Liver (tissue), 2 donors: ENCODE measurements around the gene B4GALT3.

ENCODE experiments used
- CTCF ChIP-seq: fragments of 150-350 bp; IDR thresholded peaks from 2 replicates; pipeline ENCODE4 v1.5.1; 2017; ENCODE audit warnings: improper control_type of control experiment, low read depth, low read length; ENCODE audit not compliant: missing input control
- ZBTB33 ChIP-seq: IDR thresholded peaks from 2 replicates; pipeline ENCODE4 v1.6.1; 2016; ENCODE audit warnings: antibody characterized with exemption
- donor health status: healthy.

GRCh38 chr1:161201836-161202712 is 24.8 kb upstream of the B4GALT3 start, which contains the start of gene NDUFS2:
- peak; percentile 45 for TF ChIP-seq ZBTB33
- no peak for TF ChIP-seq CTCF
